Hematopoietic multipotent progenitor cell treated with erythropoietin and hydrocortisone succinate and interleukin-3 and kit ligand, for 17 days (in vitro differentiated cells): Measurements from ENCODE around the gene EMID1.

Source experiments
- DNase-seq: peaks from one replicate; pipeline ENCODE4 v3.0.0-alpha.2; 2015; ENCODE audit warnings: low spot score

Gene EMID1

DNA sequence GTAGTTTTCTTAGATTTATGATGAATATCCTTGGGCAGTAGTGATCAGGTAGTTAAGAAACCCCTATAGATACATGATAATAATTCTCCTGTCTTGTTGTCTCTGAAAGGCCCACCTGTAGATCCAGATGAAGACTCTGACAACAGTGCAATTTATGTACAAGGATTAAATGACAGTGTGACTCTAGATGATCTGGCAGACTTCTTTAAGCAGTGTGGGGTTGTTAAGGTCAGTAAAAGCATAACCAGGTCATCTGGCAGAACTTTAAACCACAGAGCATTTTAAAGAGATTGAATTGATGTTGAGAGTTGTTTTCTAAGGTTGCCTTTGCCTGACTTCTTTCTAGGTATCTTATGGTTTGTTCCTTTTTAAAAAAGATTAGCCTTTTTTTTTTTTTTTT lies 86.7 kb downstream of the EMID1 start:
- no peak for DNase-seq

GRCh38 chr22:29298641-29299040 lies 92.9 kb downstream of the EMID1 start:
- DNase-seq: no peak

DNA sequence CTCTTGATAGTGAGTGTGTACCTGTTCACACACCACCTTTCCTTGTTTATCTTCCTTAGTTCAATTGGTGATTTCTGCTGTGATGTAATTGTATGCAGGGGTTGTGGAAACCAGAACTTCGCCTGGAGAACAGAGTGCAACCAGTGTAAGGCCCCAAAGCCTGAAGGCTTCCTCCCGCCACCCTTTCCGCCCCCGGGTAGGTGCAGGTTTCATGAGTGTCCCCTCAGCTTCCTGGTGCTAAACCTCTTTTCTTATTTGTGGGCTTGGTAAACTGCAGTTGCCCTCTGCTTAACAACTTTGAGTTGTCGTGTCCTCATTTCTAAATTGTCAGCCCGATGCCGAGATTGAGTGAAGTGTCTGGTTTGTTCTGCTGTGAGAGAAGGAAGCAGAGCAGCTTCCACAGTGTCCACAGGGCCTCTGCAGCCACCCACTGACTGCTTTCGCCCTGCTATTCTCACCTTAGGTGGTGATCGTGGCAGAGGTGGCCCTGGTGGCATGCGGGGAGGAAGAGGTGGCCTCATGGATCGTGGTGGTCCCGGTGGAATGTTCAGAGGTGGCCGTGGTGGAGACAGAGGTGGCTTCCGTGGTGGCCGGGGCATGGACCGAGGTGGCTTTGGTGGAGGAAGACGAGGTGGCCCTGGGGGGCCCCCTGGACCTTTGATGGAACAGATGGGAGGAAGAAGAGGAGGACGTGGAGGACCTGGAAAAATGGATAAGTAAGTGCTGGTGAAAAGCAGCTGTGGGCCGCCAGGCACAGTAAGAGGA lies 93.6 kb downstream of the EMID1 start:
- no peak for DNase-seq

DNA sequence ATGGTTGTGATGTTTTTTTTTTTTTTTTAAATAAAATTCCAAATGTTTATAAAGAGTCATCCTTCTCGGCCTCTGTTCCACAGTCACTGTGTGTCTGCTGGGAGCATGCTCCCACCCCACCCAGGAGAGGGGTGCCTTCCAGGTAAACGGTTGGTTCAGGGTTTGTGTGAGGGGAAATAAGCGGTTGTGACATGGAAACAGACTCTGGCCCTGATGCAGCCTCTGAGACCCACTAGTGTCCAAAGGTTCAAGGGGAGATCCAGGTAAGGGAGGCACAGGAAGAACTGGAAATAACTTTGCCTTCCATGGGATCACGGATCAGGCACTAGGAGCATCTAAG lies 94.7 kb downstream of the EMID1 start:
- DNase-seq: no peak

- no peak for DNase-seq
These were observed 95.3 kb downstream of the EMID1 start for GRCh38 chr22:29300807-29301601.

DNA sequence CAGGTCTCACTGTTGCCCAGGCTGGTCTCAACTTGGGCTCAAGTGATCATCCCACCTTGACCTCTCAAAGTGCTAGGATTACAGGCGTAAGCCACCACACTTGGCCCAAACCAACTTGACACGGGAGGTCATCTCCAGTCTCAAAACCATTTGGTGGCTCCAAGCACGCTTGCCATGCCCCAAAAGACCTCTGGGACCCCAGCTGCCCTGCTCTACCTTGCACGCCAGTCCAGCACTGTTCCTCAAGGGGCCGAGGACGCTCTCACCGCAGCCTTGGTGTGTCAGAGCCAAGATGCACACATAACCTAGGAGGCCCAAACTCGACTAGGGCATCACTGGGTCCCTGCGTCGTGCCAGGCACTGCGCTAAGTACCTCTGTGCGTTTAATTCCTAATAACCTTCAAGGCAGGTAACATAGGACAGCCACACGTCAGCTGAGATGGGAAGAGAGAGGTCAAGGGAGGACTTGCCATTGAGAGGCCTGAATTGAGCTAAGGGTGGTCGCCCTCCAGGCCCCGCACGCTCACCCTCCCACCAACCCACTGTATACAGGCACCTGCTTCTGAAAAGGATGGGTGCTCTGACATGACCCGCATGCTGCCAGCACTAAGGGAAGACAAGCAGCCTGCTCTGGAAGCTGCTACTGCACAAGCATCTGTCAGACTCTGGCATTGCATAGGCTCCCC lies 96.2 kb downstream of the EMID1 start:
- DNase-seq: no peak

DNA sequence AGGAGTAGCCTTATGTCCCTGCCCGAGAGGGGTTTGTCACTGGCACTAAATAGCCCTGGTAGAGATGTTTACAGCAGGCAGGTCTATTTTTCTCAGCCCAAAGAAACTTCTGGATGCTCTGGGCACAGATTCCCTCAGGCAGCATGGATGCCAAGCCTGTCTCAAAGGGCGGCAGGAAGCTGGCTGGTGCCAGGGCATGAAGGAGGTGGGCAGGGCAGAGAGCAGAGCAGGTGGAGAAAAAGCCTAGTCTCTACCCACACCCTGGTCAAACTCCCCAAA lies 96.6 kb downstream of the EMID1 start:
- no peak for DNase-seq

DNA sequence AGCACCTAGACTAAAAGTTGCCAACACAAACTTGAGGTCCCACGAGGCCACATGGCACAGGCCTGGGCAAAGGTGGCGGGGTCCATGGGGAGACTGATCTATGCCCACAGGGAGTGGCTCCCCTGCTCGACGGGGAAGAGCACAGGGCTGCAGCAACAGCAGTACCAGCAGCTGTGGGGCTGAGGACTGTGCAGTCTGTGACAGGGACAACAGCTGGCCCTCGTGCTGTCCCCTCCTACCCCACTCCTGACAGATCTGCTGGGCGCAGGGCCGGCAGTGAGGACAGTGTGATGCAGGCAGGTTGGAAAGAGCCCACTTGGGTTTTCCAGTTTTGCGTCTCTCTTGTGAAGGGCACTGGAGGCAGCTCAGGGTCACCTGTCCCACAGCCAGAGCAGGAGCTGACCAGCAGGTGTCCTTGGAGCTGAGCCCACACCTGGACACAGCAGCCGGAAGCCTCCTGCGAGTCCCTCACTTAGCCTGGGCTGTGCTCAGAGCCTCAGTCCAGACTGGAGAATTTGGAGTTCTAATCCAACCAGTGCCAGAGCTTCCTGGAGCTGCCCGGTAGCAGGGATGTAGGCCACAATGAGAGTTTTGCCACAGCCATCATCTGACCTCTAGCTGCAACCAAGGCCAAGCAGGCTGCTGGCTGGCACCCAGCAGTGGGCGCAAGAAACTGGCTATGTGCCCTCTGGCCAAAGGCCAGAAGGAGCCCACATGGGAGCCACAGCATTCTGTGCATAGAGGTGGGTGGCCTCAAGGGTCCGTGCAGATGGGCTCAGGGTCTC lies 97.2 kb downstream of the EMID1 start:
- no peak for DNase-seq

DNA sequence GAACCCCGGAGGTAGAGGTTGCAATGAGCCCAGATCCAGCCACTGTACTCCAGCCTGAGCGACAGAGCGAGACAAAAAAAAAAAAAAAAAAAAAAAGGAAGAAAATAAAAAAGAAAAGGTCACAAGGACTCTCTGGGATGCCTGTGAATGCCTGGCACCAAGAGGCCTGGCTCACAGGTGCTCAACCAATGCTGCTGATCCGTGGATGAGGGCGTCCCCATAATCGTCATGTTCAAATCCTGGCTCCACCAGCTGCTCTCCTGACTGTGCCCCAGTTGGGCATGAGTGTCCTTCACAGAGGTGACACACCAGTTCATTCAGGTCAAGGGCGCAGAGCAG lies 100.1 kb downstream of the EMID1 start:
- DNase-seq: no peak

DNA sequence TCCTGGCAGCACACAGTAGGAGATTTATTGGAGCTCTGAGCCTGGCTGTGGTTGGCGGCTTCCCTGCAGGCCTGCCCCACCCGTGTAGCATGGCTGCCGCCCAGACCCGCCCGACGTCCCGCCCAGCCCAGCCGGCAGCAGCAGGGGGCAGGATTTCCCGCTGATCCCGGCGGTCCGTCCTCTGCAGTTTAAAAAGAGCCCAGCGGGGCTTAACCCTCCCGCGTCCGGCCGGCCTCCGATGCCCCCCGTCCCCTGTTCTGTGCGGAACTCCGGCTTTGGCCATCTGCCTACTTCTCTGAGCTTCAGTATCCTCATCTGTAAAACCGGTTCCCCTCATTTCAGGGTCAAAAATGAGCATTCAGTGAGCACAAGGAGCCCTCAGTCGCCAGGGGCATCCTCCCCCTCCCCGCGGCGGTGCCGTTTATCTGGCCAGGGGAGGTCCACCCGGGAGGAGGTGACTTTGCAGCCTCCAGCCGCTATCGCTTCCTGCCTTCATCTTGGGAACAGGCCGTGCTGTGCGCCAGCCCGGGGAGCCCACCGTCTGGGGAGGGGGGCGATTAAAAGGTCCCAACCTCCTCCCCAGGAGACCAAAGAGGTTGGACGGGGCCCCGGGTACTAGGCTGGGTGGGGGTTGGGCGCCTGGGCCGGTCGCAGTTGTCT lies 100.6 kb downstream of the EMID1 start, which contains the start of gene GAS2L1:
Gene GAS2L1, plus strand, starts transcription at position 476 of the 660 bp plus-strand sequence. CDS start 1,456 bp downstream, outside the sequence.
- peak; percentile 72 for DNase-seq

DNA sequence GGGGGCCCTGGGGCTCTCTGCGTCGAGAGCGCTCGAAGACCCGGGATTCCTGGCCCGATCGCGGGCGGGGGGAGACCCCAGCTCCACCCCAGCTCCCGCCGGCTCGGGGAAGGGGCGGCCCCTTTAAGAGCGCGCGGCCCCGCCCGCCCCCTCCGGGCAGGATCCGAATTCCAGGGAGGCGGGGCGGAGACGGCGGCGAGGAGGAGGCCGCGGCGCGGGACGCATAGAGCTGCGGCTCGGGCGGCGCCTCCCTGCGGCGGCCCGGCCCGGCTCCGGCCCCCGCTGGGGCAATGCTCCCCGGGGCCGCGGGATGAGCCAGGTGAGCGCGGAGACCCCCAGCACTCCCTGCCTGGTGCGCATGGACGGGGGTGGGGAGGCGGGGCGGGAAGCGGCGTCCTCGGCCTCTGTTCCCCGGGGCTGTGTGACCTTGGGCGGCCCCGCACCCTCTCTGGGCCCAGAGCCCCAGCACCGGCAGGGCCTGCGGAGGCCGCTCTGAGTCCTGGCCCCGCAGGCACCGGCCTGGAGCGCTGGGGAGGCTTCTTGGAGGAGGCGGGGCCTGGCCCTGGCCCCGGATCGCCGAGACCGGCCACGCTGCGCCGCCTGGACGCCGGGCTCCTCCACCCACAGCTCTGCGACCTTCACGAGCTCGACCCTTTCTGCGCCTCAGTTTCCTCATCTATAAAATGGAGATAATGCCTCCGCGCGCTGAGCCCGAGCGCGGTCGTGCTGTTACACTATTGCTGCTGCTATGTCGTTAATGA lies 101.3 kb downstream of the EMID1 start:
- DNase-seq: peak; percentile 73

DNA sequence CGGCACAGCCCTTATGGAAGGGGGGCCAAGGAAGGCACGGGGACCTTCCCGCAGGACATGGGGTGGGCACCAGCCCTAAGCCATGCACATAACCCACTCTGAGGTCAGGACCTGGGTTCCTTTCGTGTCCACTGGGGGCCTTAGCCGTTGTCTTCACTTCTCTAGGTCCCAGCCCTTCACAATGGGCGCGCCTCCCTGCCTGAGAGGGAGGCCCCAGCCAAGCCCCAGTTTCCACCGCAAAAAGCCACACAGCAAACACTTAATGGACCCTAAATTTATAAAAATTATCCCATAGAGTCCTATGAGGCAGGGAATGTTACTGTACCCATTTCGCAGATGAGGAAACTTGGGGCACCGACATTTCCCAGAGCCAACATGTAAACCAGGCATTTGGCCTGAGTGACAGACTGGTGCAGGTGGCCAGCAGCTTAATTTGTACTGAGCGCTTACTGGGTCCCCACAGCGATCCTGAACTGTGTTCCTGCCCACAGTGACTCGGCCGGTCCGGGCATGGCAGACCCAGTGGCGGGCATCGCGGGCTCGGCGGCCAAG lies 102.0 kb downstream of the EMID1 start:
- no peak for DNase-seq

DNA sequence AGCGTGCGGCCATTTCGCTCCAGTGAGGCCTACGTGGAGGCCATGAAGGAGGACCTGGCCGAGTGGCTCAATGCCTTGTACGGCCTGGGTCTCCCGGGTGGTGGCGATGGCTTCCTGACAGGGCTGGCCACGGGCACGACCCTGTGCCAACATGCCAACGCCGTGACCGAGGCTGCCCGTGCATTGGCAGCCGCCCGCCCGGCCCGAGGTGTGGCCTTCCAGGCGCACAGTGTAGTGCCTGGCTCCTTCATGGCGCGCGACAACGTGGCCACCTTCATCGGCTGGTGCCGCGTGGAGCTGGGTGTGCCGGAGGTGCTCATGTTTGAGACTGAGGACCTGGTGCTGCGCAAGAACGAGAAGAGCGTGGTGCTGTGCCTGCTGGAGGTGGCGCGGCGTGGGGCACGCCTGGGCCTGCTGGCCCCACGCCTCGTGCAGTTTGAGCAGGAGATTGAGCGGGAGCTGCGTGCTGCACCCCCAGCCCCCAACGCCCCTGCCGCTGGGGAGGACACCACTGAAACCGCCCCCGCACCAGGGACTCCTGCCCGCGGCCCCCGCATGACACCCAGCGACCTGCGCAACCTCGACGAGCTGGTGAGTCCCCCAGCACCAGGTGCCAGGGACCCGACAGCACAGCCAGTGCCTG lies 102.6 kb downstream of the EMID1 start:
- no peak for DNase-seq

DNA sequence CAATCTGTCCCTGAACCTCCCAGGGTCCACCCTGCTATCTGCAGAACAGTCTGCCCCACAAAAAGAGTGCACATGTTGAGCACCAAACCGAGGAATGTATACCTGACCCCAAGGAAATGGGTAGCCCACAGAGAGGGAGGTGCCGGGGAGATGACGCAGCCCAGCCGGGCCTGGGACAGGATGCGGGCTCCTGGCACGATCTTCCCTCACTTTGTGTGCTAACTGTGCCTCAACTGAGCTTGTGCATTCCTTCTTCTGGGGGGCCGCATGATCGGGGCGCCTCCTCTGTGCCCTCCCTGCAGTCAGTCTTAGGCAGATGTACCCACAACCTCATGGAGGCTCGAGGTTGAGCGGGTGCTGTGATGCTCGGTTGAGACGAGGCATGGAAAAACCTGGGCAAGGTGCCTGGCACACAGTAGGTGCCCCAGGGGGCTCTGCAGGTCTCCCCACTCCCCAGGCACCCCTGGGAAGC lies 103.1 kb downstream of the EMID1 start:
- DNase-seq: peak; percentile 11
